22Rv1 (cell line): ENCODE measurements around the gene HTRA3.

ENCODE experiments used
- ZFX ChIP-seq: fragments of 450-650 bp; IDR thresholded peaks from 2 replicates; pipeline ENCODE4 v1.6.1; 2017; ENCODE audit warnings: antibody characterized with exemption, borderline replicate concordance
- TF ChIP-seq, protein P1 (sequence below): fragments of 450-650 bp; IDR thresholded peaks from 2 replicates; pipeline ENCODE4 v1.5.1; 2017; ENCODE audit warnings: mild to moderate bottlenecking

DNA sequence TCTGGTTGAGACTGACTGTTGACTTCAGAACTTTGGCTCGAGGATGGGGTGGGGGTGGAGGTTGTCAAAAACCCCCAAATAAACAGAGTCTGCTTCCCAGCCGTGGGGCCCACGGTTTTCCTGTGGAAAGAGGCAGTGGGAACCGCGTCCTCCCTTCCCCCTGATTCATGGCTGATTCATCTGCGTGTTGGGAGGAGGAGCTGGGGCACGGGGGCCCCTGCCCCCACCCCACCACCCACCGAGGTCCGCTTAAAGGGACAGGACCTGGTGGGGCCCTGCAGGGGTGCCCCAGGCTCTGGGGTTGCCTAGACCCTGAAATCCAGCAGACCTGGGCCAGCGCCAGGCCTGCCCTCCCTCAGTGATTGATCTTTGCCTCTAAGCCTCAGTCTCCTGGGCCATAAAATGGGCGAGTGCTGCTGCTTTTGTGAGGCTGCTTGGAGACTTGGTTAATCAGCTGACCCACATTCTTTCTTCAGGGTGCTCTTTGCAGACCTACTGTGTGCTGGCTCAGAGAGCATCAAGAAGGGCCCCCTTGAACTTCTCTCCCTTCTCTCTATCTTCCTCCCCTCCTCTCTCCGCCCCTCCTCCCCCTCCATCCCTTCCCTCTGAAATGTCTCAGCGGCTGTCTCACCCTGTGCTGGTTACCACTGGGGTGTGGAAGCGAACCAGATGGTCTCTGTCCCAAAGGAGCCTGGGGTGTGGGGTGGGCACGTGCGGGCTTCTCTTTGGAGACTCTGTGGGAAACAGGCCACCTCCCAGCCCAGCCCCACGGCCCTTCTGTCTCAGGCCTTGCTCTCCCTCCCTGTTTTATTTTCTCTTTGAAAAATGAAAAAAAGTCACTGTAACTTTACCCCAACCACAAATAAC, 9.1 kb downstream of the HTRA3 start:
- TF ChIP-seq, protein P1, sequence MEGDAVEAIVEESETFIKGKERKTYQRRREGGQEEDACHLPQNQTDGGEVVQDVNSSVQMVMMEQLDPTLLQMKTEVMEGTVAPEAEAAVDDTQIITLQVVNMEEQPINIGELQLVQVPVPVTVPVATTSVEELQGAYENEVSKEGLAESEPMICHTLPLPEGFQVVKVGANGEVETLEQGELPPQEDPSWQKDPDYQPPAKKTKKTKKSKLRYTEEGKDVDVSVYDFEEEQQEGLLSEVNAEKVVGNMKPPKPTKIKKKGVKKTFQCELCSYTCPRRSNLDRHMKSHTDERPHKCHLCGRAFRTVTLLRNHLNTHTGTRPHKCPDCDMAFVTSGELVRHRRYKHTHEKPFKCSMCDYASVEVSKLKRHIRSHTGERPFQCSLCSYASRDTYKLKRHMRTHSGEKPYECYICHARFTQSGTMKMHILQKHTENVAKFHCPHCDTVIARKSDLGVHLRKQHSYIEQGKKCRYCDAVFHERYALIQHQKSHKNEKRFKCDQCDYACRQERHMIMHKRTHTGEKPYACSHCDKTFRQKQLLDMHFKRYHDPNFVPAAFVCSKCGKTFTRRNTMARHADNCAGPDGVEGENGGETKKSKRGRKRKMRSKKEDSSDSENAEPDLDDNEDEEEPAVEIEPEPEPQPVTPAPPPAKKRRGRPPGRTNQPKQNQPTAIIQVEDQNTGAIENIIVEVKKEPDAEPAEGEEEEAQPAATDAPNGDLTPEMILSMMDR: no peak
- no peak for TF ChIP-seq ZFX
